Measurements from ENCODE around the gene NKAPD1. TPM values are rescaled to one million over a fixed set of nuclear protein-coding genes. Genes with fewer than 3 reads are reported as not detected.

NKAPD1 gene
- total and polyA plus RNA-seq, 9 of the 15 experiments (the other 6 are each of a cell fraction or from before 2014, with no cell fraction given), result 14.1 to 73.5 (median 29.3) TPM

GRCh38 chr11:112024773-112025678, 49.1 kb upstream of the NKAPD1 start, which contains the start of gene DLAT (continued):
- TF ChIP-seq XRCC5 (IDR thresholded peaks at IDR 0.05; ENCODE audit: low read depth, low read length) (peak; percentile 20; the same call in 1 of the 2 replicates), XRCC3 (IDR thresholded peaks at IDR 0.05) (no peak), TARDBP (IDR thresholded peaks at IDR 0.05) (no peak), RERE (CRISPR knock-in tag; IDR thresholded peaks at IDR 0.05; ENCODE audit: borderline replicate concordance) (no peak), CBX2 (IDR thresholded peaks at IDR 0.05; ENCODE audit: insufficient read depth, low read length, poor library complexity, severe bottlenecking) (no peak), DACH1 (IDR thresholded peaks at IDR 0.05; ENCODE audit: partially characterized antibody) (no peak), POLR2AphosphoS2 (IDR thresholded peaks at IDR 0.05; ENCODE audit: low read length) (peak; percentile 53; the same call in 1 of the 2 replicates), SMAD3 (CRISPR knock-in tag; conservative IDR thresholded peaks at IDR 0.05) (no peak), IRF9 (tag; IDR thresholded peaks at IDR 0.05) (no peak), BCOR (IDR thresholded peaks at IDR 0.05) (peak; percentile 68; the same call in 1 of the 2 replicates), SP1 (CRISPR knock-in tag; IDR thresholded peaks at IDR 0.05) (peak; percentile 88), NR2C1 (IDR thresholded peaks at IDR 0.05) (peak; percentile 83), NR2C1 (tag; IDR thresholded peaks at IDR 0.05) (peak; percentile 82), HNRNPUL1 (IDR thresholded peaks at IDR 0.05; ENCODE audit: low read length) (no peak), SMAD2 (IDR thresholded peaks at IDR 0.05; ENCODE audit: low read depth, low read length) (no peak), ZNF224 (CRISPR knock-in tag; IDR thresholded peaks at IDR 0.05) (no peak; the same call in 1 of the 2 replicates), POLR2G (IDR thresholded peaks at IDR 0.05; ENCODE audit: low read depth, low read length) (peak; percentile 95), IFI16 (CRISPR knock-in tag; IDR thresholded peaks at IDR 0.05) (no peak)
